ENCODE data around the gene KCNJ15. TPM values are rescaled to one million over a fixed set of nuclear protein-coding genes. Genes with fewer than 3 reads are reported as not detected.
A peak's percentile ranks its signal among the peaks of the same experiment; 100 is the strongest.

KCNJ15 gene
- total RNA-seq, 5 donors from 2014 or later (not counting 1 experiment from before 2014, with no cell fraction given) = 0.09 to 0.66 (median 0.43) TPM

DNA sequence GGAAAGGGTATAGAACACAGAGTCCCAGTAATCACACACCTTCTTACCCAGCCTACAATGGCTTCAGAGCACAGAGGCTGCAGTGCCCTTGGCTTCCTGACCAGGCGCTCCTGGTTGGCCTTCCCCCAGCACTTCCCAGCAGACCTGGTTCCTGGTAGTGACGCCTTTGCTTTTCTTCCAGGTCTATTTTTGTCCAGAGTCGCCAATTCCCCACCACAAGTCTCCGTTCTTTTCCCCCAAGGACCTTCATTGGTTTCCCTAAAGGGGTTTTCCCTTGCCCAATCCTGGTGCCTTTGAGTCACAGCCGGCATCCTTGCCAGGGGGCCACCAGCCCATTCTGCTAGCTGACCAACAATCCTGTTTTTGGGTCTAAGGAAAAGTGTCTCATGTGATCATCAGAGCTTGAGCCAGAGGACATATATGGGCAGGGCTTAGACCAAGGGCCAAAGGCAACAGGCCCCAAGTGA lies 84.8 kb downstream of the KCNJ15 start:
- DNase-seq (no peak), ATAC-seq (replicated peaks in 1 of 4) (no peak)
- CTCF ChIA-PET = no interaction called here

DNA sequence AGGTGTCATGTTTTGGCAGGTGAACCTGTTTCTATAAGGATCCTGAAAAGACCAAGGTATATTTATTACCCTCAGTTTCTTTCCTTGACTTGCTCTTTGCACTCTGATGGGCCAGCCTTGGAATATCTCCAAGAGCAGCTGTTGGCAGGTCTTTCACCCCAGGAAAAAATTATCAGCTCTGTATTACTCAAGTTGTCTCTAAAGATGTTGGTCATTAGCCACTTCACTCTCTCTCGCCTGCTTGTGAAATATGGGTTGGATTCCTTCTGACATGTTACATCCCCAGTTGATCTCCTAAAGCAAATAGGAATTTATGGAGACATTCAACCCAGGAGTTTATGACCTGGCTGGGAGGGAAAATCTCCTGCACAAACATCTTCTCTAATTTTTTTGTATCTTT lies 85.9 kb downstream of the KCNJ15 start:
- Mint-ChIP-seq H3K9me3 (peaks cover 0 to 4% (median 0%) of the 10 kb centered on the region in 3 donors), H3K4me1 (no peaks in the 10 kb centered on the region), H3K27me3 (peaks cover 0 to 2% of the 10 kb centered on the region in 2 donors), H3K27ac (no peak overlapping the region), H3K4me3 (no peak overlapping the region), H3K36me3 (no peaks in the 10 kb centered on the region)
- no CpG with 5 or more reads among the region's 1 CpG for WGBS (ENCODE audit: insufficient coverage)
- POLR2A ChIA-PET = no interaction called here
- H3K4me1 ChIP-seq (ENCODE audit: control insufficient read depth in 1 of 2, extremely low read depth in 1 of 2, insufficient read depth in 2 of 2, low read length in 2 of 2) = no peaks in the 10 kb centered on the region
- no peaks in the 10 kb centered on the region for H3K9me3 ChIP-seq
- no peak overlapping the region for H3K4me3 ChIP-seq (ENCODE audit: control insufficient read depth in 1 of 2, extremely low read depth in 1 of 2, low read length in 1 of 2)
- H3K27me3 ChIP-seq (replicated peaks in 1 of 2; ENCODE audit: control insufficient read depth in 2 of 2, extremely low read depth in 1 of 2, insufficient read depth in 2 of 2, low read length in 1 of 2) = peaks cover 0 to 2% of the 10 kb centered on the region in 2 experiments
- H3K27ac ChIP-seq (ENCODE audit: low read length) = no peak overlapping the region
- CTCF ChIA-PET = interaction anchor here in 1 of 2 donors (0.5 kb wide), 1 partner anchor 1179 kb away, joined by 6 read pairs; no protein-coding TSS in a partner anchor
- H3K36me3 ChIP-seq (ENCODE audit: control insufficient read depth in 2 of 2, extremely low read depth in 1 of 2, insufficient read depth in 1 of 2, low read length in 1 of 2) = no peaks in the 10 kb centered on the region
- ATAC-seq (replicated peaks in 1 of 4) (no peak), DNase-seq (no peak)

More for the DNA sequence above, 84.8 kb downstream of the KCNJ15 start:
- H3K9me3 ChIP-seq = no peaks in the 10 kb centered on the region
- WGBS (ENCODE audit: insufficient coverage) = 96% methylated on average over 3 of the region's 5 CpGs
- no peak overlapping the region for H3K27ac ChIP-seq (ENCODE audit: low read length)
- H3K4me1 ChIP-seq (ENCODE audit: control insufficient read depth in 1 of 2, extremely low read depth in 1 of 2, insufficient read depth in 2 of 2, low read length in 2 of 2) = no peaks in the 10 kb centered on the region
- POLR2A ChIA-PET = no interaction called here
- no peak overlapping the region for H3K4me3 ChIP-seq (ENCODE audit: control insufficient read depth in 1 of 2, extremely low read depth in 1 of 2, low read length in 1 of 2)
- H3K36me3 ChIP-seq (ENCODE audit: control insufficient read depth in 2 of 2, extremely low read depth in 1 of 2, insufficient read depth in 1 of 2, low read length in 1 of 2) = no peaks in the 10 kb centered on the region
- Mint-ChIP-seq H3K27ac (no peak overlapping the region), H3K36me3 (no peaks in the 10 kb centered on the region), H3K9me3 (peaks cover 0 to 4% (median 0%) of the 10 kb centered on the region in 3 donors), H3K27me3 (no peaks in the 10 kb centered on the region), H3K4me1 (no peaks in the 10 kb centered on the region), H3K4me3 (no peak overlapping the region)
- peaks cover 0 to 2% of the 10 kb centered on the region in 2 experiments for H3K27me3 ChIP-seq (replicated peaks in 1 of 2; ENCODE audit: control insufficient read depth in 2 of 2, extremely low read depth in 1 of 2, insufficient read depth in 2 of 2, low read length in 1 of 2)

GRCh38 chr21:38343691-38344090 lies 86.9 kb downstream of the KCNJ15 start:
- 77% methylated on average over 6 of the region's 6 CpGs for WGBS (ENCODE audit: insufficient coverage)
- H3K27me3 ChIP-seq (replicated peaks in 1 of 2; ENCODE audit: control insufficient read depth in 2 of 2, extremely low read depth in 1 of 2, insufficient read depth in 2 of 2, low read length in 1 of 2) = peaks cover 0 to 2% of the 10 kb centered on the region in 2 experiments
- H3K4me3 ChIP-seq (ENCODE audit: control insufficient read depth in 1 of 2, extremely low read depth in 1 of 2, low read length in 1 of 2) = no peak overlapping the region
- H3K27ac ChIP-seq (ENCODE audit: low read length) = no peak overlapping the region
- H3K4me1 Mint-ChIP-seq = peaks cover 0 to under 1% (median under 1%) of the 10 kb centered on the region in 3 donors
- ChIA-PET POLR2A (no interaction called here), CTCF (interaction anchor here (1.0 kb wide), 2 partner anchors 11 to 124 kb away, joined by 5 to 6 read pairs; no protein-coding TSS in a partner anchor)
- no peak for ATAC-seq (replicated peaks in 1 of 4)
- no peak overlapping the region for H3K4me3 Mint-ChIP-seq
- no peak overlapping the region for H3K27ac Mint-ChIP-seq
- no peak for DNase-seq
- no peaks in the 10 kb centered on the region for H3K36me3 ChIP-seq (ENCODE audit: control insufficient read depth in 2 of 2, extremely low read depth in 1 of 2, insufficient read depth in 1 of 2, low read length in 1 of 2)
- H3K9me3 Mint-ChIP-seq = peaks cover 0 to 4% (median 0%) of the 10 kb centered on the region in 3 donors
- H3K27me3 Mint-ChIP-seq = peaks cover 0 to 2% of the 10 kb centered on the region in 2 donors
- H3K4me1 ChIP-seq (ENCODE audit: control insufficient read depth in 1 of 2, extremely low read depth in 1 of 2, insufficient read depth in 2 of 2, low read length in 2 of 2) = no peaks in the 10 kb centered on the region
- no peaks in the 10 kb centered on the region for H3K9me3 ChIP-seq
- H3K36me3 Mint-ChIP-seq = no peaks in the 10 kb centered on the region

- DNase-seq = no peak
- Histone ChIP-seq H3K9me3 (no peaks in the 10 kb centered on the region), H3K27ac (ENCODE audit: low read length) (no peak overlapping the region), H3K27me3 (replicated peaks in 1 of 2; ENCODE audit: control insufficient read depth in 2 of 2, extremely low read depth in 1 of 2, insufficient read depth in 2 of 2, low read length in 1 of 2) (peaks cover 0 to 2% of the 10 kb centered on the region in 2 experiments), H3K4me1 (ENCODE audit: control insufficient read depth in 1 of 2, extremely low read depth in 1 of 2, insufficient read depth in 2 of 2, low read length in 2 of 2) (no peaks in the 10 kb centered on the region), H3K36me3 (ENCODE audit: control insufficient read depth in 2 of 2, extremely low read depth in 1 of 2, insufficient read depth in 1 of 2, low read length in 1 of 2) (no peaks in the 10 kb centered on the region), H3K4me3 (ENCODE audit: control insufficient read depth in 1 of 2, extremely low read depth in 1 of 2, low read length in 1 of 2) (no peak overlapping the region)
- ATAC-seq (replicated peaks in 1 of 4) = no peak
- Mint-ChIP-seq H3K4me3 (no peak overlapping the region), H3K4me1 (peaks cover 4 to 13% (median 8%) of the 10 kb centered on the region in 3 donors), H3K9me3 (peaks cover 0 to 4% (median 0%) of the 10 kb centered on the region in 3 donors), H3K36me3 (no peaks in the 10 kb centered on the region), H3K27ac (no peak overlapping the region), H3K27me3 (peaks cover 0 to 2% of the 10 kb centered on the region in 2 donors)
- ChIA-PET POLR2A (no interaction called here), CTCF (interaction anchor here in 1 of 2 donors (0.7 kb wide), 1 partner anchor 187 kb away, joined by 5 read pairs; no protein-coding TSS in a partner anchor)
- WGBS (ENCODE audit: insufficient coverage) = 76% methylated on average over 5 of the region's 5 CpGs
Observed at GRCh38 chr21:38346286-38346685, 89.5 kb downstream of the KCNJ15 start.

GRCh38 chr21:38349111-38349746 lies 92.4 kb downstream of the KCNJ15 start:
- DNase-seq (no peak), ATAC-seq (replicated peaks in 1 of 4) (no peak)
- Histone ChIP-seq H3K36me3 (ENCODE audit: control insufficient read depth in 2 of 2, extremely low read depth in 1 of 2, insufficient read depth in 1 of 2, low read length in 1 of 2) (no peaks in the 10 kb centered on the region), H3K4me1 (ENCODE audit: control insufficient read depth in 1 of 2, extremely low read depth in 1 of 2, insufficient read depth in 2 of 2, low read length in 2 of 2) (peaks cover 2 to 5% of the 10 kb centered on the region in 2 experiments), H3K27ac (ENCODE audit: low read length) (no peak overlapping the region), H3K4me3 (ENCODE audit: control insufficient read depth in 1 of 2, extremely low read depth in 1 of 2, low read length in 1 of 2) (no peak overlapping the region), H3K9me3 (no peaks in the 10 kb centered on the region), H3K27me3 (replicated peaks in 1 of 2; ENCODE audit: control insufficient read depth in 2 of 2, extremely low read depth in 1 of 2, insufficient read depth in 2 of 2, low read length in 1 of 2) (peaks cover 0 to 6% of the 10 kb centered on the region in 2 experiments)
- WGBS (ENCODE audit: insufficient coverage) = 56% methylated on average over 5 of the region's 10 CpGs
- Mint-ChIP-seq H3K27me3 (peaks cover 0 to 2% of the 10 kb centered on the region in 2 donors), H3K4me3 (no peak overlapping the region), H3K27ac (peak overlapping the region in 1 of 2 donors; percentile 15), H3K36me3 (no peaks in the 10 kb centered on the region), H3K9me3 (peaks cover 0 to 4% (median 0%) of the 10 kb centered on the region in 3 donors), H3K4me1 (peaks cover 12 to 22% (median 13%) of the 10 kb centered on the region in 3 donors)
- CTCF ChIA-PET = interaction anchor here in 1 of 2 donors (1.1 kb wide), 1 partner anchor 16 kb away, joined by 3 read pairs; no protein-coding TSS in a partner anchor
- POLR2A ChIA-PET = no interaction called here

DNA sequence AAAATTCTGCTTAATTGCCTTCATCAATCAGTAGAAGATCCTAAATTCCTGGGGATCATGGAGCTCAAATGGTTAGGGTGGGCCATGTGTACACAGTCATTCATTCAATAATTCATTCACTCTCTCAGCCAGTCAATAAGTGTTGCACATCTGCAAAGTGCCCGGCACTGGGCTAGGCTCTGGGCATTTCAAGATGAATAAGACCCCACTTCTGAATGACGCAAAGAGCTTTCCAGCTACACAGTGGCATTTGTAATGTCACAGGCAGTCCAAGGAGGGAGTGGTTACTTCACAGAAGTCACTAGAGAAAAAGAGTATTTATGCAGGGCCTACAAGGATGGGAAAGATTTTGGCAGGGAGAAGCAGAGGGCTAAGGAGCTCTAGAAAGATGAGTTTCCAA lies 93.2 kb downstream of the KCNJ15 start:
- ChIA-PET CTCF (interaction anchor here in 1 of 2 donors (1.1 to 1.4 kb wide), 2 partner anchors 15 to 131 kb away, joined by 3 to 4 read pairs; no protein-coding TSS in a partner anchor), POLR2A (no interaction called here)
- H3K4me3 ChIP-seq (ENCODE audit: control insufficient read depth in 1 of 2, extremely low read depth in 1 of 2, low read length in 1 of 2) = no peak overlapping the region
- Mint-ChIP-seq H3K36me3 (no peaks in the 10 kb centered on the region), H3K4me3 (no peak overlapping the region), H3K27me3 (peaks cover 2 to 4% of the 10 kb centered on the region in 2 donors), H3K4me1 (peaks cover 12 to 22% (median 13%) of the 10 kb centered on the region in 3 donors), H3K27ac (no peak overlapping the region), H3K9me3 (peaks cover 0 to 4% (median 0%) of the 10 kb centered on the region in 3 donors)
- no peaks in the 10 kb centered on the region for H3K36me3 ChIP-seq (ENCODE audit: control insufficient read depth in 2 of 2, extremely low read depth in 1 of 2, insufficient read depth in 1 of 2, low read length in 1 of 2)
- peaks cover 0 to 9% of the 10 kb centered on the region in 2 experiments for H3K27me3 ChIP-seq (replicated peaks in 1 of 2; ENCODE audit: control insufficient read depth in 2 of 2, extremely low read depth in 1 of 2, insufficient read depth in 2 of 2, low read length in 1 of 2)
- H3K27ac ChIP-seq (ENCODE audit: low read length) = no peak overlapping the region
- peaks cover 2 to 5% of the 10 kb centered on the region in 2 experiments for H3K4me1 ChIP-seq (ENCODE audit: control insufficient read depth in 1 of 2, extremely low read depth in 1 of 2, insufficient read depth in 2 of 2, low read length in 2 of 2)
- no peak for ATAC-seq (replicated peaks in 1 of 4)
- DNase-seq = no peak
- no CpG with 5 or more reads among the region's 2 CpGs for WGBS (ENCODE audit: insufficient coverage)
- no peaks in the 10 kb centered on the region for H3K9me3 ChIP-seq
